Smooth muscle cell (in vitro differentiated cells): ENCODE data around the gene SLX9. TPM values are rescaled to one million over a fixed set of nuclear protein-coding genes. Genes with fewer than 3 reads are reported as not detected.
"Not testable (repeated sequence)": the region's sequence is repeated elsewhere in the genome, so short reads cannot be mapped to it uniquely, and the experiment has no call there.

Experiments
- DNase-seq: peaks from one replicate; lab custom pipeline; 2025; ENCODE audit not compliant: unreplicated experiment; lab: John Stamatoyannopoulos, UW
- H2AFZ ChIP-seq: fragments of 200-600 bp; sonication (generic); 2 replicates; pipeline ENCODE4 v1.6.0; 2016; ENCODE audit warnings: antibody characterized with exemption, low read depth, mild to moderate bottlenecking
- H3F3A ChIP-seq: fragments of 200-600 bp; sonication (generic); 2 replicates; pipeline ENCODE4 v1.6.0; 2017; ENCODE audit warnings: antibody characterized with exemption, low read depth
- H3K27ac ChIP-seq: fragments of 200-600 bp; sonication (generic); 2 replicates; pipeline ENCODE4 v1.5.1; 2016; ENCODE audit warnings: low read depth, mild to moderate bottlenecking
- H3K27me3 ChIP-seq: fragments of 200-600 bp; sonication (generic); 2 replicates; pipeline ENCODE4 v1.6.1; 2016; ENCODE audit warnings: low read depth, mild to moderate bottlenecking
- H3K36me3 ChIP-seq: fragments of 200-600 bp; sonication (generic); 2 replicates; pipeline ENCODE4 v1.5.1; 2016; ENCODE audit warnings: low read depth
- H3K4me1 ChIP-seq: fragments of 200-600 bp; sonication (generic); 2 replicates; pipeline ENCODE4 v1.5.1; 2016; ENCODE audit warnings: low read depth
- H3K4me2 ChIP-seq: fragments of 200-600 bp; sonication (generic); 2 replicates; pipeline ENCODE4 v1.6.0; 2016; ENCODE audit warnings: mild to moderate bottlenecking
- H3K4me3 ChIP-seq: fragments of 200-600 bp; sonication (generic); 2 replicates; pipeline ENCODE4 v1.5.1; 2016; ENCODE audit warnings: mild to moderate bottlenecking
- H3K79me2 ChIP-seq: fragments of 200-600 bp; sonication (generic); 2 replicates; pipeline ENCODE4 v1.6.0; 2016; ENCODE audit warnings: low read depth, mild to moderate bottlenecking
- H3K9ac ChIP-seq: fragments of 200-600 bp; sonication (generic); 2 replicates; pipeline ENCODE4 v1.6.0; 2016; ENCODE audit warnings: low read depth
- H3K9me3 ChIP-seq: fragments of 200-600 bp; sonication (generic); replicated peaks from 2 replicates; pipeline ENCODE4 v1.5.1; 2016; ENCODE audit warnings: low read depth
- H4K20me1 ChIP-seq: fragments of 200-600 bp; sonication (generic); 2 replicates; pipeline ENCODE4 v1.6.0; 2016; ENCODE audit warnings: low read depth
- CTCF ChIP-seq: fragments of 200-600 bp; sonication (generic); IDR thresholded peaks from 2 replicates; pipeline ENCODE4 v1.5.1; 2017; ENCODE audit warnings: borderline replicate concordance, mild to moderate bottlenecking, antibody characterized with exemption; ENCODE audit not compliant: insufficient read depth, poor library complexity, severe bottlenecking
- WGBS: methylation state at CpG from one replicate; pipeline ENCODE4 v1.1.7; 2016; ENCODE audit warnings: low lambda C conversion rate; 5-methylcytosine and 5-hydroxymethylcytosine counted together
- polyA plus RNA-seq: library from polyadenylated mRNA; unstranded; fragments of >200 nt; fragmentation: Nextera tagmentation; extraction: Ambion mirVana; gene quantifications from 2 replicates; pipeline ENCODE4 v1.2.1, GENCODE V29; 2016
- total RNA-seq: library from RNA; depleted of rRNA; stranded (reverse); fragments of >200 nt; gene quantifications from 2 replicates; pipeline ENCODE4 v1.2.3, GENCODE V29; 2014

The SLX9 gene
- total and polyA plus RNA-seq, 2 experiments from 2014 or later = 13.9 to 26.6 TPM

- H3K9ac ChIP-seq = no peak overlapping the region
- TF ChIP-seq CTCF = no peak
- WGBS = 7% methylated on average over 2 of the region's 4 CpGs
- H3K9me3 ChIP-seq = no peaks in the 10 kb centered on the region
- no peak for DNase-seq
- H4K20me1 ChIP-seq = peaks cover 6% of the 10 kb centered on the region
- H3K79me2 ChIP-seq = no peaks in the 10 kb centered on the region
- H3K4me3 ChIP-seq = no peak overlapping the region
- peaks cover 31% of the 10 kb centered on the region for H3K27me3 ChIP-seq
- no peak overlapping the region for H2AFZ ChIP-seq
- peaks cover 20% of the 10 kb centered on the region for H3K4me1 ChIP-seq
- H3F3A ChIP-seq = peaks cover 16% of the 10 kb centered on the region
- H3K4me2 ChIP-seq = peak overlapping the region; percentile 53
- H3K36me3 ChIP-seq = no peaks in the 10 kb centered on the region
- H3K27ac ChIP-seq = no peak overlapping the region
Observed at GRCh38 chr21:44927259-44927586, 12.6 kb upstream of the SLX9 start.

- H3K27me3 ChIP-seq = peaks cover 31% of the 10 kb centered on the region
- no peak for DNase-seq
Observed at GRCh38 chr21:44927587-44928461, 12.0 kb upstream of the SLX9 start.

GRCh38 chr21:44928500-44929241, 11.2 kb upstream of the SLX9 start:
- H3K4me2 ChIP-seq = peak overlapping the region; percentile 53
- not testable (repeated sequence) for H3K36me3 ChIP-seq, H3K79me2 ChIP-seq, H4K20me1 ChIP-seq, H3K4me3 ChIP-seq, H2AFZ ChIP-seq, H3K9me3 ChIP-seq, DNase-seq
- 55% methylated on average over 16 of the region's 16 CpGs for WGBS
- peak overlapping the region; percentile 39 for H3K9ac ChIP-seq
- H3K4me1 ChIP-seq = peaks cover 20% of the 10 kb centered on the region
- H3F3A ChIP-seq = peaks cover 16% of the 10 kb centered on the region
- peaks cover 35% of the 10 kb centered on the region for H3K27me3 ChIP-seq
- peak overlapping the region; percentile 57 for H3K27ac ChIP-seq

More at GRCh38 chr21:44927587-44928461, 12.0 kb upstream of the SLX9 start:
- WGBS = 6% methylated on average over 18 of the region's 19 CpGs
- H3K9ac ChIP-seq = peak overlapping the region; percentile 39
- H3K4me3 ChIP-seq = no peak overlapping the region
- no peak overlapping the region for H2AFZ ChIP-seq
- peak overlapping the region; percentile 57 for H3K27ac ChIP-seq
- peak overlapping the region; percentile 53 for H3K4me2 ChIP-seq
- no peak for TF ChIP-seq CTCF
- H3K4me1 ChIP-seq = peaks cover 20% of the 10 kb centered on the region
- H3F3A ChIP-seq = peaks cover 16% of the 10 kb centered on the region
- no peaks in the 10 kb centered on the region for H3K9me3 ChIP-seq
- peaks cover 6% of the 10 kb centered on the region for H4K20me1 ChIP-seq
- no peaks in the 10 kb centered on the region for H3K79me2 ChIP-seq
- no peaks in the 10 kb centered on the region for H3K36me3 ChIP-seq

GRCh38 chr21:44929242-44929798, 10.5 kb upstream of the SLX9 start:
- no peaks in the 10 kb centered on the region for H3K36me3 ChIP-seq
- H3K27ac ChIP-seq = peak overlapping the region; percentile 56
- H3K27me3 ChIP-seq = peaks cover 37% of the 10 kb centered on the region
- peak overlapping the region; percentile 42 for H3K4me2 ChIP-seq
- no peak overlapping the region for H3K9ac ChIP-seq
- no peaks in the 10 kb centered on the region for H3K9me3 ChIP-seq
- WGBS = 82% methylated on average over 6 of the region's 6 CpGs
- H3F3A ChIP-seq = peaks cover 16% of the 10 kb centered on the region
- no peak overlapping the region for H3K4me3 ChIP-seq
- TF ChIP-seq CTCF = no peak
- no peak for DNase-seq
- H2AFZ ChIP-seq = no peak overlapping the region
- peaks cover 20% of the 10 kb centered on the region for H3K4me1 ChIP-seq
- H4K20me1 ChIP-seq = peaks cover 6% of the 10 kb centered on the region
- no peaks in the 10 kb centered on the region for H3K79me2 ChIP-seq
